Activated CD8-positive, alpha-beta memory T cell treated with anti-CD3 and anti-CD28 coated beads for 36 hours (primary cell): ENCODE data around the gene NMRAL1. TPM values are rescaled to one million over a fixed set of nuclear protein-coding genes. Genes with fewer than 3 reads are reported as not detected.

Source experiments
- CTCF ChIA-PET: fragments of 350-600 bp; sonication (Branson Sonifier 250); formaldehyde crosslinking; loops from one replicate; lab custom pipeline; 2021; ENCODE audit warnings: antibody characterized with exemption; lab: Charles Lee
- POLR2A ChIA-PET: fragments of 350-600 bp; sonication (Branson Sonifier 250); formaldehyde crosslinking; loops from one replicate; lab custom pipeline; 2021; ENCODE audit warnings: antibody characterized with exemption; lab: Charles Lee
- total RNA-seq, 2 experiments: library from RNA; stranded (reverse); gene quantifications; one replicate each; pipeline ENCODE4 v1.2.3, GENCODE V29; 2021

The NMRAL1 gene
- total RNA-seq, 2 experiments from 2014 or later = 67.8 to 70.8 TPM

DNA sequence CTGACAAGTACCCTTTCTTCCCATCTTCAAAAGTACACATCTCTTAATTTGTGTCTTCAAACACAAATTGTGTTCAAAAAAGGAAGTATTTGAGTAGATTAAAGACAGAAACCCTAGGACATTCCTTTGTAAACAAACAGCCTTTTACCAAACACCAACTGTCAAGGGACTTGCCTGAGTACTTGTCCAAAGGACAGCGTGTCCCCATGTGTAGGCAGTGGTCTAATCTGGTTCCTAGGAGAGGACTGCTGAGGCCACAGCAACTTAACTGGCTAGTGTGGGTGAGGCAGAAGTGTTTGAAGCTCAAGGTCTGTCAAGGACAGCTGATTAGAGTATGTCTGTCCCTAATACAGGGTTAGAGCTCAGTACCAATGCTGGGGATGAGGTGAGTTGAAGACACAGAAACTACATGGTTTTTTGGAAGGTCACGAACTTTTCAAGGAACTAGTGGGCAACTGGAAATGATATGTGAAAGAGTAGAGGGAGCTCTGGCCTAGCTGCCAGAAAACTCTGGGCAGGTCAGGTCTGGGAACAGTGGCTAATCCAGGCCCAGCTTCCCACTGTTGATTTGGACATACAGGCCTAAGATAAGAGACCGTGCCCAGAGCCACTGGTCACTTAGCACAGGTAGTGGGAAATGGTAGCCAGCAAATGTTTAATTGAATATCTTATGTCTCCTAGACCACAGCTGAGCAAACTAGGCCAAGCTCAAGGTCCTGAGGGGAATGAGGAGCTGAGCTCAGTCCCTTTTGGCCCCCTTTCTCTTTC, 11.9 kb upstream of the NMRAL1 start:
- POLR2A ChIA-PET = interaction anchor here (1.3 kb wide), 1 partner anchor 10 kb away, joined by 3 read pairs; no protein-coding TSS in a partner anchor
- CTCF ChIA-PET = interaction anchor here (0.7 to 5.5 kb wide), 3 partner anchors 10 to 24 kb away, joined by 3 to 36 read pairs (median 3); partner anchors contain the start of genes HMOX2 and NMRAL1

DNA sequence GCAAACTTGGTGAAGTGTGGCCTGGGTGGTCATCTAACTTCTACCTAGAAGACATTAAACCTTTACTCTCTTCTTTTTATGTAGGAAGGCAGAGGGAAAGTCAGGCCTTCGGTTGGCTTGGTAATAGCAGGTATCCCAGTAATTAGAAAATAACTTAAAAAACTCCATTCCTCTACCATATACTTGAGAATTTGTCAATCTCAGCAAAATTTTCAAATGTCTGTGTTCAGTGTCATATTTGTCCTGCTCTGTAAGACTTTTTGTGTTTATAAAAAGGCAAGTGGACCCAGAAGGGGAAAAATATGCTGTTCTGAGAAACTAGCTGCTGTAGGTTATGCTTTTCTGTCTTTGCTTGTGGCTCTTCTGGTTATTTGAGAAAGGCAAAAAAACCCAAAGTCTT, 7.5 kb upstream of the NMRAL1 start:
- ChIA-PET POLR2A (interaction anchor here (0.7 kb wide), 1 partner anchor 17 kb away, joined by 4 read pairs; no protein-coding TSS in a partner anchor), CTCF (no interaction called here)

DNA sequence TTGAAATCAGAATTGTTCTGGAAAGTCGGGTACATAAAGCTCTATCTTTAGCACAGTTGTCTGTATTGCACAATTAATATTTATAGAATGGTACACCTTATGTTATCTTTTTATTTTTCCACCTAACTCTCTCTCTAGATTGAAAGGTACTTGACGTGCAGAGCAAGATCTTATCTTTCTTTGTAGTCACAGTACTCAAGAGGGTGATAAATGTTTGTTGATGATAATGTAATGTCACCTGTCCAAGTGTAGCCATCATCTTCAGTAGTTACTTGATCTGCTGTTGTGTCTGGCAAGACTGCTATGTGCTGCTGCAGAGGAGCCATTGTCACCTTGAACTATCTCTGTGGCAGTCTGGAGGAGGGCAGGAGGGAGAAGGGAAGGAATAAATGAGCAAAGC, 7.1 kb upstream of the NMRAL1 start:
- ChIA-PET CTCF (no interaction called here), POLR2A (interaction anchor here (0.7 kb wide), 1 partner anchor 16 kb away, joined by 4 read pairs; no protein-coding TSS in a partner anchor)

DNA sequence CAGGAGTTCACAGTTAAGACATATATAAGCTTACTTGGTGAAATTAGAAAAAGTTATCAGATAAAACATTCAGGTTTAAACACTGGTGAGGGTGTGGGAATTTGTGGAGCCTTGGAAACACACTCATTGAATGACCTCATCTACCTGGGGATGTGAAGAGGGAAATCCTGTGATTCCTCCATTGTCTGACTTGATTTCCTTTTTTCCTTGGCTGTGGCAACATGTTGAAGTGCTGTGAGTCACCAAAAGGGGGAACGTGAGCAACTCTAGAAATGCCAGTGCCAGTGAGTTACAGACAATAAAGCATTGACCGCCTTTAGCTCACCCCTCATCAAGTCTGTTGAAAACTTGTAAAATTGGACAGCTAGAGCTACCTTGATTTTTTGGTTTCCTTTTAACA, 3.5 kb upstream of the NMRAL1 start:
- POLR2A ChIA-PET = interaction anchor here (0.6 to 4.7 kb wide), 3 partner anchors 10 to 64 kb away, joined by 3 to 31 read pairs (median 11); no protein-coding TSS in a partner anchor

DNA sequence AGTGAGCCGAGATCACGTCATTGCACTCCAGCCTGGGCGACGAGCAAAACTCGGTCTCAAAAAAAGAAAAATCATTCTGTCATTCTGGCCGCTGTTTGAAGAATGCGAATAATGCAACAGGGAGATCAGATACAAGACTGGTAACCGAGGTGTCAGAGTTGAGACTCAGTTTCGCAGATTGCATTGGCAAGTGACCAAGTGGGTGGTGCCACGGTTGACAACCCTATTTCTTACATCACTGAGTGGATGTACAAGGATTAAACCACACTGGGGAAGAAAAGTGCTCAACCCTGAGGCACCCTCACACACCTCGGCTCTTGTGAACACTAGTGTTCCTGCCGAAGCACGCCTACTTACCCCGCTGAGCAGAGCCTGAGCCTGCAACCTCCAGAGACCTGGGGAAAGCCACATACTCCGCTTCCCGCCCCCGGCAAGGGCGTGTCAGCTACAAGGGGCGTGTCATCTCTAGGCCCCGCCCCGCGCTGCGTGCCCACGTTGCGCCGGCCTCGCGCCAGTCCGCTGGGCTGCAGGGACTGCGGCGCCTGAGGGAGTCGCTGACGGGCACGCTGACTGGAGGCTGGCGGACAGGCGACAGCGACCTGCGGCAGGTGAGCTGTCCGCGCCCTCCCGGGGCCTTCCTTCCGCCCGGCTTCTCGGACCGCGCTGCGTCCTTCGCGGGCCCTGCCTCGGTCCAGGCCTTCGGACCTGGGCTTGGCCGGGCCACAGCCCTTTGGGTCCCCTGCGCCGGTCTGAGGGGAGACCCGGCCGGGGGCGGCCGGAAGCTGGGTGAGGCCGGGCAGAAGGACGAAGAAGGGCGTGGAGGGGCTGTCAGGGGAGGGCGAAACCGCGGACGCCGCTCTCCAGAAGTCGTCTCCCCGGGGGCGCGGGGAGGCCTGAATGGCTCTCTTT, 1.7 kb upstream of the NMRAL1 start, which contains the start of gene HMOX2:
Gene HMOX2, plus strand, starts transcription at position 519 of the 909 bp plus-strand sequence. CDS start 29,127 bp downstream, outside the sequence.
- ChIA-PET POLR2A (interaction anchor here (0.5 to 4.7 kb wide), 14 partner anchors 10 to 292 kb away, joined by 3 to 31 read pairs (median 4); partner anchors contain the start of genes CORO7 and TFAP4), CTCF (interaction anchor here (0.7 to 5.3 kb wide), 12 partner anchors 10 to 148 kb away, joined by 3 to 36 read pairs (median 4); partner anchors contain the start of genes CORO7 and MGRN1)

More for the DNA sequence above, 3.5 kb upstream of the NMRAL1 start:
- CTCF ChIA-PET = interaction anchor here (0.6 to 5.3 kb wide), 6 partner anchors 10 to 146 kb away, joined by 3 to 36 read pairs (median 6); partner anchors contain the start of gene MGRN1

DNA sequence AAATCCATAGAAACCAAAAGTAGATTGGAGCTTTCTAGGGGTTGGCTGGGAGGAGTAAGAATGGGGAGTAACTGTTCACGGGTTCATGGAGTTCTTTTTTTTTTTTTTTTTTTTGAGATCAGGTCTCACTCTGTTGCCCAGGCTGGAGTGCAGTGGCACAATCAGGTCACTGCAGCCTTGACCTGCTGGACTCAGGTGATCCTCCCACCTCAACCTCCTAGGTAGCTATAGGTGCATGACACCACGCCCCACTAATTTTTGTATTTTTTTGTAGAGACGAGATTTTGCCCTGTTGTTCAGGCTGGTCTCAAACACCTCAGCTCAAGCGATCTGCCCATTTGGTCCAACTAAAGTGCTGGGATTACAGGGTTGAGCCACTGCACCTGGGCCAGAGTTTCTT, 1.5 kb downstream of the NMRAL1 start:
- POLR2A ChIA-PET = interaction anchor here (0.6 kb wide), 1 partner anchor 296 kb away, joined by 3 read pairs; no protein-coding TSS in a partner anchor
- CTCF ChIA-PET = interaction anchor here (0.7 kb wide), 2 partner anchors 57 to 77 kb away, joined by 3 to 4 read pairs; no protein-coding TSS in a partner anchor

DNA sequence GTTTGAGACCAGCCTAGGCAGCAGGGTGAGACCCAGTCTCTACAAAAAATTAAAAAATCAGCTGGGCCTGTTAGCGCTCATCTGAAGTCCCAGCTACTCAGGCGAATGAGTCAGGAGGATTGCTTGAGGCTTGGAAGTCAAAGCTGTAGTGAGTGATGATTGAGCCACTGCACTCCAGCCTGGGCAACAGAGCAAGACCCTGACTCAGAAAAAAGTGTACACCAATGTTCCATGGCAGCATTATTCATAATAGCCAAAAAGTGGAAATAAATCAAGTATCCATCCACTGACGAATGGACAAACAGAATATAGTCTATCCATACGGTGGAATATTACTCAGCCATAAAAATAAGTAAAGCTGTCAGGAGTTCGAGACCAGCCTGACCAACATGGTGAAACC, 2.6 kb downstream of the NMRAL1 start:
- ChIA-PET POLR2A (no interaction called here), CTCF (interaction anchor here (0.7 to 0.8 kb wide), 2 partner anchors 34 to 67 kb away, joined by 3 read pairs; no protein-coding TSS in a partner anchor)

DNA sequence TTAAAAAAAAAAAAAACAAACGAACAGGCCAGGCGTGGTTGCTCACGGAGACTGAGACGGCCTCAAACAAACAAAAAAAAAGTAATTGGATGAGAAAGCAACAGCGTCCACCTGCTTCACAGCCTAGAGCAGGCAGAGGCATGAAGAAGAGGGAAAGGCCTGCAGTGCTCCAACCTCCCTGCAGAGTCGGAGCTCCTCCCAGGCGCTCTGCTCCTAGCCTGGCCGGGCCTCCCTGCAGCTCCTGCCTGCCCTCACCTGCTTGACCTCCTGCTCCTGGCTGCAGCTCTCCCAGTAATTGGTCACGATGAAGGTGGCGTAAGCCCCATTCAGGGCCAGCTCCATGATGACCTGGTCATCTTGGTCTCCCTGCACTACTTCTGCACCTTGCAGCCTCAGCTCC, 5.5 kb downstream of the NMRAL1 start:
- CTCF ChIA-PET = no interaction called here
- POLR2A ChIA-PET = interaction anchor here (0.7 kb wide), 1 partner anchor 21 kb away, joined by 3 read pairs; no protein-coding TSS in a partner anchor

DNA sequence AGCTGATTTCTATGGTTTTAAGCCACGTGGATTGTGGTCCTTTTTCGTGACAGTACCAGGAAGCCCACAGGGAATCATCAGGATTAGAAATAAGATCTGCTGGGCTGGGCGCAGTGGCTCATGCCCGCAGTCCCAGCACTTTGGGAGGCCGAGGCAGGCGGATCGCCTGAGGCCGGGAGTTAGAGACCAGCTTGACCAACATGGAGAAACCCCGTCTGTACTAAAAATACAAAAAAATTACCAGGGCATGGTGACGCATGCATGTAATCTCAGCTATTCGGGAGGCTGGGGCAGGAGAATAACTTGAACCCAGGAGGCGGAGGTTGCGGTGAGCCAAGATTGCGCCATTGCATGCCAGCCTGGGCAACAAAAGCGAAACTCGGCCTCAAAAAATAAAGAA, 6.5 kb downstream of the NMRAL1 start:
- ChIA-PET POLR2A (interaction anchor here (0.6 to 3.0 kb wide), 2 partner anchors 8 to 34 kb away, joined by 3 to 31 read pairs; partner anchors contain the start of genes HMOX2 and NMRAL1), CTCF (no interaction called here)

DNA sequence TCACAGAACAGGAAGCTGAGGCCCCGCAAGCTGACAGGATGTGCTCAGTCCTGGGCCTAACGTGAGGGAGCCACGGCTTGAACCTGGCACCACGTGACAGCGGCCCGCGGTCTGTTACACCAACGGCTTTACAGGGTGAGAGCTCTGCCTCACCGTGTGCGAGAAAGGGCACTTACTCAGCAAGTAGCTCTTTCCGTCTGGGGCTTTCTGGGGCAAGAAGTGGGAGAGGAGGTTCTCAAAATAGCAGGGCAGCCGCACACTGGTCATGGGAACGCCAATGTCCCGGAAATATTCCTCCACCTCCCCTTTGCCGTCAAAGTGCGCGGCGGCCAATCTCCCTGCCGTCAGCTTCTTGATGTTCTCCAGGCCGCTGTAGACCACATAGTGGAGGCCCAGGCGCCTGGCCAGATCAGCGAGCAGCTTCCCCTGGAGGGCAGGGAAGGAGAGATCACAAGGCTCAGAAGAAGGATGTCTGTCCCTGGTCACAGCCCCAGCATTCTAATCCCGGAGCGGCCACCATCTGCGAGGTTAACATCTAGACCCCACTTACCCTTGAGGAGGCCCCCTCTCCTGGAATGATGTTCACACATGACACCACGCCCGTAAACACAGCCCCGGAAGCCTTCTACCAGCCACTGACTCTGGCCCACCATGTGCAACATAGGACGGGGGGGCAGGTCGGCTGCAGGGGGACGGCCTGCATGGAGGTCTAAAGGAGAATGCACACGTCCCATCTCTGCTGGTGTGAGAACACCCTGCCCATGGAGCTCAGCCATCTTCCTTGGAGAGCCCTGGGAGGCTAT, 8.2 kb downstream of the NMRAL1 start:
- CTCF ChIA-PET = interaction anchor here (1.0 to 2.0 kb wide), 4 partner anchors 10 to 82 kb away, joined by 3 to 17 read pairs (median 4); partner anchors contain the start of genes HMOX2 and NMRAL1
- POLR2A ChIA-PET = interaction anchor here (0.6 to 3.0 kb wide), 8 partner anchors 10 to 200 kb away, joined by 3 to 31 read pairs (median 4); partner anchors contain the start of genes DNAJA3, HMOX2 and NMRAL1

DNA sequence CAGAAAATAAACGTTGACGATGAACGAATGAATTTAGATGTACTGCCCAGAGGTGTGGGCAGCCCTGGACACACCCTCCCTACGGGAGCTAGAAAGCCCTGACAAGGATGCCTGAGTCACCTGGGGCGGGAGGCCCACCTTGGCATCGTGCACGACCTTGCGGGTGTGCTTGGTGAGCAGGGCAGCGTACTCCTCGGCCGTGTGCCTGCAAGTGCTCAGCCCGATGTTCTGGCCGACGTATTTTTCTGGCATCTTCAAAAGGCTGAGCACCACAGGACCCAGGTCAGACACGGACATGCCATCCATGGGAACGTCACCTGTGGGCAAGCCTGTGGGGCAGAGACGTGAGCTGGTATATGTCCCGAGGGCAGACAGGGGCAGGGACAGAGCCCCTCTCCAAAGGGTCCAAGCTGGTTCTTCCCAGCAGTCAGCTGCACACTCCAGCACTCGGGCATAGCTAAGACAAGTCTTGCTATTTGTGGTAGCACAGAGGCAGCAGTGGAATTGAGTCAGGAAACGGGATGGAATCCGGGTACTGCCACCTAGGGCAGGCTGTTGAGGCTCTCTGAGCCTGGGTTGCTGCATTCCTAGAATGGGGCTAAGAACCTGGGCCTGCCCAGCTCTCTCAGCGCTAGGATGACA, 10.8 kb downstream of the NMRAL1 start:
- ChIA-PET POLR2A (no interaction called here), CTCF (interaction anchor here (0.7 to 1.3 kb wide), 4 partner anchors 13 to 43 kb away, joined by 3 to 4 read pairs (median 3); partner anchors contain the start of gene HMOX2)

DNA sequence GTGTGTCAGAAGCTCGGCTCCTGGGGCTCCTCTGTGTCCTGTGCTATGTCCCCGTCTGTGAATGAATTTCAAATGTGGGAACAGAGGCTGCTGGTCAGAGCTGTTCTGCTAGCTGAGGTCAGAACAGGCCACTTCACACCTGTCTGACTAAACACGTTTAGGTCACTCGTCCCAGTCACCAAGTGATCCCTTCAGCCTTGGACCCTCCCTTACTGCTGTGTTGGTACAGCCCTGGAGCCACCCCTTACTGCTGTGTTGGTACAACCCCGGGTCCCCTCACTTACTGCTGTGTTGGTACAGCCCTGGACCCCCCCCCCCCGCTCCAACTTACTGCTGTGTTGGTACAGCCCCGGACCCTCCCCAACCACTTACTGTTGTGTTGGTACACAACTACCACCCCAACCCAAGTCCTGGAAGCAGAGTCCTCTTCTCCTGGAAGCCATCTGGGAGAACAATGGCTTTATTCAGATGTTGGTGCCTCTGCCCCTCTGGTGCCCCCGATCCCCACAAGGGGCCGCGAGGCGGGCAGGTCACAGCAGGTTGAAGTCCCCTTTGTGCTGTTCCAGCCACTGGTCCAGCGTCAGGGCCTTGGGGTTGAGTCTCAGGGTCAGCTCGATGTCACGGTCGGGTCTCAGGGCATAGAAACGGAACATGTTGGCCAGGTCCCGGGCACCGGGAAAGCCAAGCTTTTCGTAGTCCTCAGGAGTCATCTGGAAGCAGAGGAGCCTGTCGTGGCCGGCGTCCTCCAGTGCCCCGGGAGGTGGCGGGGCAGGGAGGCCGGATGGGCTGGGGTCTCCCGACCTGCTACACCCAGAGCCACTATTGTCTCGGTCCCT, 13.0 kb downstream of the NMRAL1 start:
- POLR2A ChIA-PET = interaction anchor here (0.6 kb wide), 1 partner anchor 372 kb away, joined by 13 read pairs; no protein-coding TSS in a partner anchor

DNA sequence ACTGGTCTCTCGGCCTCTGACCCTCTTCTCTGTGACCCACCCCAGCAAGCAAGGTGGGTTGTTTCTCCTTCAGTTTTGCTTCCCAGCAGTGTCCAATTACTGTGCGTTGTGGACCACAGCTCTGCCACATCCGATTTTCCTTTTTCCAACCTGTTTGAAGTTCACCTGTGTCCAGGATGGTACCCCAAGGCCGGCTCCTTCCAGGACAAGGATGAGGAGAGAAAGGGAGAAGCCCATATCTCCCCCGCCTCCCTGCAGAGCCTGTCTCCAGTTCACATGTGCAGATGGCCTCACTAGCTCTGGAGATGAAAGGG, 13.5 kb downstream of the NMRAL1 start:
- CTCF ChIA-PET = no interaction called here

More for the DNA sequence above, 13.0 kb downstream of the NMRAL1 start:
- CTCF ChIA-PET = no interaction called here

DNA sequence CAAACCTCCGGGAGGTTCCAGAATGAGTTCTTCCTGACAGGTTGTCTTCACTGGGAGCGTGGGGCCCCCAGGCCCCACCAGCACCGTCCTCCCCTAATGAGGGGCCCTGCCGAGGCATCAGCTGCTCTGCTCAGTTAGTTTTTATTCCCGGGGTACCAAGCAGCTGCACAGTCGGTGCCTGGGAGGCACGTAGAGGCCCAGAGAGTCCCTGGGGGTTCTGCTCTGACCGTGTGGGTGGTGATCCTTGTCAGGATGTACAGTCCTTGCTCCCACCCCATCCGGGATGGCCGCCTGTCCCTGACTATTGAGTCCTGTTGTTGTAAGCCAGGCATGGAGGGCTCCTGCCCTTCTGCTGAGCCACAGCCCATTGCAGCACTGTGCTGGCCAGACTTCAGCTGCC, 18.5 kb downstream of the NMRAL1 start:
- CTCF ChIA-PET = no interaction called here
- POLR2A ChIA-PET = no interaction called here

More for the DNA sequence above, 13.5 kb downstream of the NMRAL1 start:
- POLR2A ChIA-PET = interaction anchor here (0.6 kb wide), 2 partner anchors 75 to 373 kb away, joined by 13 to 15 read pairs; no protein-coding TSS in a partner anchor

DNA sequence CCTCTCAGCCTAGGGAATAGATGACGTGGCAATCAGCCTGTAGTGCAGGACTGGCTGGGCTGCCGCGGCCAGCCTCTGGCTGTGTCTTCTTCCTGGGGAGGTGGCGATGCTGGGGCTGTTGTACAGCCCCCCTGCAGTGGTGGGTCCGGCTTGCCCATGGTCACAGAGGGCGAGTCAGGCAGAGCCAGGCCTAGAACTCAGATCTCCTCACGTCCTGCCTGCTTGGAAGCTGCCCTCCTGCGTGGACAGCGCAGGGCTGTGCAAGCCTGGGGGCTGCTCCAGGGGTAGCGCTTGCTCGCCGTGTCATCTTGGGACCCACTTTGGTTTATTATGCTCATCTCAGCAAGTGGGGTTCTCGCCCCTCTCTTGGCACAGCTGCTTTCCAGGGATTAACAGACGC, 19.3 kb downstream of the NMRAL1 start:
- CTCF ChIA-PET = no interaction called here
- POLR2A ChIA-PET = no interaction called here

DNA sequence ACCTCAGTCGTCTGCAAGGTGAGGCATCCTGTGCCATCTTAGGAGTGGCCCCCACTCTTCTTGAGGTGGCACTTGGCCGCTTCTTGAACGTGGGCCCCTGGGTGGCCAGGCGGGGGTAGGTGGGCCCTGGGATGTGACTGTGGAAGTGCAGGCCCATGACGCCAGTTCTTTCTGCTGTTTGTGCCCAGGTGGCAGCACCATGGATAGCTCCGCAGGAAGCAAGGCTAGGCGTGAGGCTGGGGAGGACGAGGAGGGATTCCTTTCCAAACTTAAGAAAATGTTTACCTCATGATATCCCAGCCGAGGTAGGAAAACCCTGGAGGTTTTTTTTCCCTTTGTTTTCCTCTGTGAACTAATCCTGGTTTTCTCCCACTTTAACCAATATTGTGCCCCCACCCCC, 19.8 kb downstream of the NMRAL1 start:
- POLR2A ChIA-PET = no interaction called here
- CTCF ChIA-PET = no interaction called here
